ENCODE results near the gene GALNT11.

The GALNT11 gene

DNA sequence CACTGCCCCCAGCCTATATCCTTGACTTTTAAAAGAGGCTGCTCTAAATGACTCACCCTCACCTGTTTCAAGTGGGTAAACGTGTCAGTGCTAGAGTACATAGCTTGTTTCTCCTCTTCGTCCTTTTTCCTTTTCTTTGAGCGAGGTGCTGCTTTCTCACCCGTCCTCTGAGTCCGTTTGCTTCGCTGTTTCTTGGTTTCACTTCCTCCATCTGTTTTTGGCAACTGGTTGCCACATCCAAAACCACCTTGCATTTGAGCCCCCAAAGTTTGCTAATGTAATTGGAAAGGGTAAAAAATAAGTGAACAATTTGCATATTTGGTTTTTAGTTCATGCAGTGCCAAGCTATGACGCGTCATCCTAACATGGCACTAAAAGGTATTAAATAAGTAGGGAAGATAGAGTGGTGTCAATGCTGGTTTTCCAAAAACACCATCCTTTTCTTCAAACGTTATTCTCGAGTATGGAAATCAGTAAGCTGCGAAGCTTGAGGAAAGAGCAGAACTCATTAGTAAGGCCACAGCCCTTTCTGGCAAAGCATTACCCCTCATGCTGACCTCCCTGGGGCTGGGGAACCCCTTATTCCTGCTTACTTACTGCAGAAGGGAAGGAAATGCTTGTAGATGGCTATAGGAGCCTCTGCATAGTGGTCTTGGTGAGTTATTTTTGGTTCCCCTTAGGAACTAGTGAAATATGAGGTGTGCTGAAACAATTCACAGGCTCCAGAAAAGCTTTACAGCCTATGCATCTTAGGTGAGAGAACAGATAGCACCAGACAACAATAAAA lies 133.5 kb downstream of the GALNT11 start:
- DNase-seq = no peak

DNA sequence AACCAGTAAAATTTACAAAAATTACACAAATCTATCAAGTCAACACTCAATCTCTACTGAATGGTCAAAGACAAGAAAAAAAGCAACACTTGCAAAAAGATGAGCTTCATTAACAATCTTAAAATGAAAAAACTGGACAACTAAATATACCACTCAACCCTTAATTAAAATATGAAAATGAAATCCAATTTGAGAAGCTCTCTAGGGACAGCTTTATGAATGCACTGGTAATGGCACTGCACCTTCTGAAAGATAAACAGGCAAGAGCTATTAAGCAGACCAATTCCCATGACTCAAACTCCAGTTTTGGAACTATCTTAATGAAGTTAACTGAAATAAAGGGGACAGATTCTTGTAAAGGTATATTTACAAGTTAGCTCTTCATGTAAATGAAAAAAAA lies 135.7 kb downstream of the GALNT11 start:
- DNase-seq = no peak

DNA sequence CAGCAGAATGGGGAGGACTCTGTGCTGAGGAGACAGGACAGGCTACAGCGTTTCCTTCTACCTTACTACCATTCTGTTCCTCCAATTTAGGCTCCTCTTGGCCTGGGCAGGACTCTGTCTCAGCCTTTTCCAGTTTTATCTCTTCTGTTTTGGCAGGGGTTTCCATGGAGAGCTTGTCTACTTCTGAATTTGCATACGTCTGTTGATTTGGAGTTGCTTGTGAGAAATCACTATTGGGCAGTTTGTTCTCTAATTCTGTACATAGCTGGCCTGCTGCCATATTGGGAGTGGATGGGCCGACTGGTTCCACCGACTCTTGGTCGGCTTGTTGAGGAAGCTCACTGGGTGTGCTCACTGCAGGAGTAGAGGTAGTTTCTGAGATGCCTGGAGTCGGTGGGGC lies 136.8 kb downstream of the GALNT11 start:
- no peak for DNase-seq
